ENCODE measurements around the gene EML4. TPM values are rescaled to one million over a fixed set of nuclear protein-coding genes. Genes with fewer than 3 reads are reported as not detected.

Gene EML4
- total RNA-seq, 2 experiments from 2014 or later, result 58.2 to 59.7 TPM

DNA sequence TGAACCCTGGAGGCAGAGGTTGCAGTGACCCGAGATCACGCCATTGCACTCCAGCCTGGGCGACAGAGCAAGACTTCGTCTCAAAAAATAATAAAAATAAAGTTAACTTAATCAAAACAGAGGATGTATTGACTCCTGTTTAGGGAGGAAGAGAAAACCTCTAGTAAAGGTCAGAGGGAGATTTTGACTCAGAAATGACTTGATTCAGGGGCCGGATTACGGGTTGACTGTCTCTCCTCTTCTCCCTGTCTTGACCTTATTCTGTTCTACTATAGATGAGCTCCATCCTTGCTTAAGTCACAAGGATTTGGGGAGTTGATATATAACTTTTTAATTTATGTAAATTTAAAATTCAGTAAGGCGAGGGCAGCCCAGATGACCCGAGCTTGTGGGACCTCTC lies 120.9 kb downstream of the EML4 start:
- ChIA-PET POLR2A (no interaction called here), CTCF (interaction anchor here (0.6 to 1.5 kb wide), 2 partner anchors 38 to 84 kb away, joined by 3 to 4 read pairs; no protein-coding TSS in a partner anchor)
- no peak overlapping the region for H3K4me3 Mint-ChIP-seq
- H3K9me3 Mint-ChIP-seq, result no peaks in the 10 kb centered on the region
- no peak overlapping the region for H3K27ac Mint-ChIP-seq
- H3K4me1 Mint-ChIP-seq (ENCODE audit: low read depth), result peaks cover 30% of the 10 kb centered on the region
- intact Hi-C loops (cut with micrococcal nuclease), result no loop called here
- H3K36me3 Mint-ChIP-seq (ENCODE audit: low read depth), result peaks cover 46% of the 10 kb centered on the region
- DNase-seq (no peak), ATAC-seq (peak; percentile 39)
- no peaks in the 10 kb centered on the region for H3K27me3 Mint-ChIP-seq
- no peak for TF ChIP-seq CTCF (IDR thresholded peaks at IDR 0.05)

DNA sequence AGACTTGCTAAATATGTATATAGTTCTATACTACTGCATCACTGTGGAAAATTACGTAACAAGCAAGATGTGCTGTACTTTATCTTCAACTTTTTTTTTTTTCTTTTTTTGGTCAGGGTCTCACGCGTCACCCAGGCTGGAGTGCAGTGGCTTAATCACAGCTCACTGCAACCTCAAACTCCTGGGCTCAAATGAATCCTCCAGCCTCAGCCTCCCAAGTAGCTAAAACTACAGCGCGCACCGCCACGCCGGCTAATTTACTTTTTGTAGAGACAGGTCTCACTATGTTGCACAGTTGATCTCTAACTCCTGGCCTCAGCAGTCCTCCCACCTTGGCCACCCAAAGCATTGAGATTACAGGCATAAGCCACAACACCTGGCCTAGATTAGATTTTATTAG lies 123.9 kb downstream of the EML4 start:
- Mint-ChIP-seq H3K4me1 (ENCODE audit: low read depth) (peaks cover 43% of the 10 kb centered on the region), H3K27me3 (no peaks in the 10 kb centered on the region), H3K36me3 (ENCODE audit: low read depth) (peaks cover 69% of the 10 kb centered on the region), H3K4me3 (no peak overlapping the region), H3K27ac (peak overlapping the region; percentile 50), H3K9me3 (no peaks in the 10 kb centered on the region)
- TF ChIP-seq CTCF (IDR thresholded peaks at IDR 0.05), result no peak
- intact Hi-C loops (cut with micrococcal nuclease), result no loop called here
- ATAC-seq (no peak), DNase-seq (no peak)
- CTCF ChIA-PET, result no interaction called here
- POLR2A ChIA-PET, result no interaction called here

GRCh38 chr2:42296226-42296625 lies 127.1 kb downstream of the EML4 start:
- ChIA-PET CTCF (interaction anchor here (1.0 to 1.8 kb wide), 2 partner anchors 32 to 100 kb away, joined by 3 to 4 read pairs; no protein-coding TSS in a partner anchor), POLR2A (no interaction called here)
- H3K9me3 Mint-ChIP-seq, result no peaks in the 10 kb centered on the region
- no peak for TF ChIP-seq CTCF (IDR thresholded peaks at IDR 0.05)
- intact Hi-C loops (cut with micrococcal nuclease), result no loop called here
- no peak overlapping the region for H3K4me3 Mint-ChIP-seq
- peaks cover 48% of the 10 kb centered on the region for H3K4me1 Mint-ChIP-seq (ENCODE audit: low read depth)
- ATAC-seq, result peak; percentile 18
- DNase-seq, result no peak
- H3K27me3 Mint-ChIP-seq, result no peaks in the 10 kb centered on the region
- peaks cover 76% of the 10 kb centered on the region for H3K36me3 Mint-ChIP-seq (ENCODE audit: low read depth)
- peak overlapping the region; percentile 84 for H3K27ac Mint-ChIP-seq

DNA sequence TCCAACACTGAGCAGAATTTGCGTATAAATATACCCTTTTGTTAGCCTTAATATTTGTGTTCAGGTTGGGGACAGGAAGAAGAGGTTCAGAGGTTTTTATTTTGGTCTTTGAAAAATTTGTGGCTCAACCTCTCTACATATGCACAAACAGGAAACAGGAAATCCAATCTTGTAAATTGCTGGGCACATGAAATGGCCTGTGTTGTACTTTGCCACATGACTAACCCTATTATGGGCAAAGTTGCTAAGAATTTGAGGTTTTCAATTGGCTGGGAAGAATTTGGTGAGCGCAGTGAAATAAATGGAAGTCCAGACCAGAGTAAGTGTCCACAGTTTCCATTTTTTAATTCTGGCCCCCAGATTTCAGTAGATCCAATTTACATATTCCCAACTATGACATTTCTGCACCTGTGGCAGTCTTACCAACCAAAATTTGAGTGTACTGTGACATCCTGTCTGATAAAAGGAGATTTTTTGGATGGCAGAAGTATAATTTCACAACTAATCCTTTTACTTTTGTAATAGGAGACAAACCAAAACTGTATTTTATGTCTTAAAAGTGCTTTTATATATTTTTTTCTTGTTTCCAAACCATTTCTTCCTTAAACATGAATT lies 128.3 kb downstream of the EML4 start:
- H3K27me3 Mint-ChIP-seq, result no peaks in the 10 kb centered on the region
- peak overlapping the region; percentile 83 for H3K27ac Mint-ChIP-seq
- no peak for TF ChIP-seq CTCF (IDR thresholded peaks at IDR 0.05)
- peaks cover 70% of the 10 kb centered on the region for H3K36me3 Mint-ChIP-seq (ENCODE audit: low read depth)
- H3K4me1 Mint-ChIP-seq (ENCODE audit: low read depth), result peaks cover 48% of the 10 kb centered on the region
- intact Hi-C loops (cut with micrococcal nuclease), result no loop called here
- POLR2A ChIA-PET, result no interaction called here
- H3K9me3 Mint-ChIP-seq, result no peaks in the 10 kb centered on the region
- no peak overlapping the region for H3K4me3 Mint-ChIP-seq
- peak; percentile 4 for DNase-seq
- peak; percentile 58 for ATAC-seq
- CTCF ChIA-PET, result interaction anchor here (1.4 kb wide), 1 partner anchor 208 kb away, joined by 3 read pairs; no protein-coding TSS in a partner anchor

DNA sequence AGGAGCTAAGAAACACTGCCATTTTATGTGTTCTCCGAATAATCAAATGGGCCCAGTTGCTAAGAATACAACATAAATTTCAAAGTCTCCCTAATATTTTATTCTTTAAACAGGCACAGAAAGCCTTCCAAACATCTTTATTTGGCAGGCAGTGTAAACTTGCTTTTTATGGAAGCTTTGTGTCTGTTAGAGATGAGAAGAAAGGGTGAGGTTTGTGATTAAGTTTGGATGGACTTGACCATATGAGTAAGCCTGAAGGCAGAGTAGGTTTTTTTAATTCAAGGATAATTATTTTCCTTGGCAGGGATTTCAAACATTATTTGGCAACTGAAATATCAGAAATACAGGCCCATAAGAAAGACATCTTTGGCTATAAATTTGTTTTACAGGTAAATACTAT lies 129.0 kb downstream of the EML4 start:
- ATAC-seq (no peak), DNase-seq (no peak)
- no peak for TF ChIP-seq CTCF (IDR thresholded peaks at IDR 0.05)
- peaks cover 48% of the 10 kb centered on the region for H3K4me1 Mint-ChIP-seq (ENCODE audit: low read depth)
- peak overlapping the region; percentile 83 for H3K27ac Mint-ChIP-seq
- H3K4me3 Mint-ChIP-seq, result no peak overlapping the region
- CTCF ChIA-PET, result interaction anchor here (1.4 kb wide), 1 partner anchor 209 kb away, joined by 3 read pairs; no protein-coding TSS in a partner anchor
- POLR2A ChIA-PET, result no interaction called here
- intact Hi-C loops (cut with micrococcal nuclease), result no loop called here
- H3K36me3 Mint-ChIP-seq (ENCODE audit: low read depth), result peaks cover 67% of the 10 kb centered on the region
- no peaks in the 10 kb centered on the region for H3K27me3 Mint-ChIP-seq
- no peaks in the 10 kb centered on the region for H3K9me3 Mint-ChIP-seq
